Panc1 (cell line): ENCODE measurements around the gene CELF2. TPM values are rescaled to one million over a fixed set of nuclear protein-coding genes. Genes with fewer than 3 reads are reported as not detected.

ENCODE experiments used
- ATAC-seq: fragments of 200-7000 bp; cut with Tn5 transposase; 2 replicates; pipeline ENCODE4 v1.9.1; 2020; ENCODE audit warnings: mild to moderate bottlenecking, moderate library complexity
- BruUV-seq: library from RNA; stranded (reverse); fragments of 400-500 nt; replicated peaks from 2 replicates; lab custom pipeline; 2021; lab: Mats Ljungman, UMichigan
- CTCF ChIA-PET: fragments of 300-600 bp; sonication (Branson Sonifier 250); formaldehyde crosslinking; loops from one replicate; lab custom pipeline; 2022; ENCODE audit warnings: antibody characterized with exemption; lab: Charles Lee
- POLR2A ChIA-PET: fragments of 300-600 bp; sonication (Branson Sonifier 250); formaldehyde crosslinking; loops from one replicate; lab custom pipeline; 2022; ENCODE audit warnings: antibody characterized with exemption; lab: Charles Lee
- DNase-seq: peaks from one replicate; pipeline ENCODE4 v3.0.0-alpha.2; 2010; ENCODE audit warnings: low read depth, low spot score
- H3K27ac ChIP-seq: 2 replicates; pipeline ENCODE4 v1.5.1; 2011; ENCODE audit warnings: mild to moderate bottlenecking, low read length, inconsistent platforms
- H3K27me3 ChIP-seq: fragments of 200-500 bp; sonication (Bioruptor generic); 2 replicates; pipeline ENCODE4 v1.6.0; 2014; ENCODE audit warnings: low read length, inconsistent platforms; ENCODE audit not compliant: control insufficient read depth, insufficient read depth
- H3K36me3 ChIP-seq: fragments of 200-500 bp; sonication (Bioruptor generic); 2 replicates; pipeline ENCODE4 v1.5.1; 2014; ENCODE audit warnings: inconsistent platforms, mild to moderate bottlenecking, low read length, moderate library complexity; ENCODE audit not compliant: control insufficient read depth, insufficient read depth
- H3K4me1 ChIP-seq: 2 replicates; pipeline ENCODE4 v1.5.1; 2011; ENCODE audit warnings: inconsistent platforms, mild to moderate bottlenecking, low read length, moderate library complexity; ENCODE audit not compliant: control insufficient read depth, insufficient read depth
- H3K4me3 ChIP-seq, 2 experiments: 2 replicates each; pipeline ENCODE4 v1.5.1; 2011 to 2012; ENCODE audit warnings: low read depth in 2 of 2, low read length in 2 of 2, mild to moderate bottlenecking in 2 of 2, inconsistent platforms in 1 of 2, moderate library complexity in 1 of 2
- H3K9me3 ChIP-seq: fragments of 200-500 bp; sonication (Bioruptor generic); 2 replicates; pipeline ENCODE4 v1.5.1; 2014; ENCODE audit warnings: low read depth, mild to moderate bottlenecking, inconsistent platforms, low read length, moderate library complexity; ENCODE audit not compliant: control insufficient read depth, insufficient read depth
- CTCF ChIP-seq: fragments of 450-650 bp; IDR thresholded peaks from 2 replicates; pipeline ENCODE4 v1.5.1; 2017; ENCODE audit warnings: mild to moderate bottlenecking
- POLR2AphosphoS5 ChIP-seq: IDR thresholded peaks from 2 replicates; pipeline ENCODE4 v1.6.1; 2012; ENCODE audit warnings: mild to moderate bottlenecking, low read depth, low read length, moderate library complexity
- SIN3A ChIP-seq: IDR thresholded peaks from 2 replicates; pipeline ENCODE4 v1.6.1; 2012; ENCODE audit warnings: low read depth, mild to moderate bottlenecking, low read length, moderate library complexity, borderline replicate concordance; ENCODE audit not compliant: insufficient read depth
- TCF7L2 ChIP-seq: IDR thresholded peaks from 2 replicates; pipeline ENCODE4 v1.6.1; 2011; ENCODE audit warnings: mild to moderate bottlenecking, low read depth, low read length, inconsistent platforms
- in situ Hi-C: cut with HindIII; loops from 2 replicates; pipeline ENCODE4 v1.10.0; 2016; ENCODE audit warnings: low sequenced_read_pairs, low pct_unique_long_range_greater_than_20kb
- intact Hi-C: fragments of 100-400 bp; cut with micrococcal nuclease; formaldehyde crosslinking; loops from one replicate; pipeline ENCODE4 v1.10.0; 2022; ENCODE audit not compliant: unreplicated experiment
- total RNA-seq: library from RNA; stranded (reverse); gene quantifications from one replicate; pipeline ENCODE4 v1.2.1, GENCODE V29; 2021; ENCODE audit not compliant: unreplicated experiment
- TF ChIP-seq, protein P1 (sequence below), 2 experiments: IDR thresholded peaks; 2 replicates each; pipeline ENCODE4 v1.6.1; 2011 to 2012; ENCODE audit warnings: low read depth in 2 of 2, control low read depth in 1 of 2, low read length in 1 of 2, mild to moderate bottlenecking in 1 of 2, moderate library complexity in 1 of 2; ENCODE audit not compliant: insufficient read depth in 1 of 2

Gene CELF2
- total RNA-seq, 1 experiment from 2014 or later: 0.44 TPM

DNA sequence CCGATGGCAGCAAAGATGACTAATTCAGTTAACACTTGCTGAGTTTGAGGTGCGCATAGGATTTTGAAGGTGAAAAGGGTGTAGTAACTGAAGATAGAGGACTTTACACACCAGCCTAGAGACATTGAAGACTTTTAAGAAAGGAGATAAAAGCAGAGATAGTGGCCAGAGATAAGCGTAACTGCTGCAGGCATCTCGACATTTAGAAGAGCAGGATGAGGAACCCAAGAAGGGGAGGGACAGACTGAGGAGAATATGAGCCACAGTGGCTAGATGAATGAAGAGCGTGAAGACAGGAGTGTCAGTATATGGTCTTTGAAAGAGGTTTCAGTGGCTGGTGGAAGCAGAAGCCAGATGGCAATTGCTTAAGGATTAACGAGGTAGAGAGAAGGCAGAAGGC is 71.6 kb downstream of the CELF2 start:
- Histone ChIP-seq H3K4me3 (no peak overlapping the region), H3K27me3 (no peaks in the 10 kb centered on the region), H3K4me1 (no peaks in the 10 kb centered on the region), H3K9me3 (no peaks in the 10 kb centered on the region), H3K36me3 (no peaks in the 10 kb centered on the region), H3K27ac (no peak overlapping the region)
- no peak for TF ChIP-seq CTCF
- TF ChIP-seq POLR2AphosphoS5: no peak
- TF ChIP-seq SIN3A: no peak
- TF ChIP-seq, protein P1, sequence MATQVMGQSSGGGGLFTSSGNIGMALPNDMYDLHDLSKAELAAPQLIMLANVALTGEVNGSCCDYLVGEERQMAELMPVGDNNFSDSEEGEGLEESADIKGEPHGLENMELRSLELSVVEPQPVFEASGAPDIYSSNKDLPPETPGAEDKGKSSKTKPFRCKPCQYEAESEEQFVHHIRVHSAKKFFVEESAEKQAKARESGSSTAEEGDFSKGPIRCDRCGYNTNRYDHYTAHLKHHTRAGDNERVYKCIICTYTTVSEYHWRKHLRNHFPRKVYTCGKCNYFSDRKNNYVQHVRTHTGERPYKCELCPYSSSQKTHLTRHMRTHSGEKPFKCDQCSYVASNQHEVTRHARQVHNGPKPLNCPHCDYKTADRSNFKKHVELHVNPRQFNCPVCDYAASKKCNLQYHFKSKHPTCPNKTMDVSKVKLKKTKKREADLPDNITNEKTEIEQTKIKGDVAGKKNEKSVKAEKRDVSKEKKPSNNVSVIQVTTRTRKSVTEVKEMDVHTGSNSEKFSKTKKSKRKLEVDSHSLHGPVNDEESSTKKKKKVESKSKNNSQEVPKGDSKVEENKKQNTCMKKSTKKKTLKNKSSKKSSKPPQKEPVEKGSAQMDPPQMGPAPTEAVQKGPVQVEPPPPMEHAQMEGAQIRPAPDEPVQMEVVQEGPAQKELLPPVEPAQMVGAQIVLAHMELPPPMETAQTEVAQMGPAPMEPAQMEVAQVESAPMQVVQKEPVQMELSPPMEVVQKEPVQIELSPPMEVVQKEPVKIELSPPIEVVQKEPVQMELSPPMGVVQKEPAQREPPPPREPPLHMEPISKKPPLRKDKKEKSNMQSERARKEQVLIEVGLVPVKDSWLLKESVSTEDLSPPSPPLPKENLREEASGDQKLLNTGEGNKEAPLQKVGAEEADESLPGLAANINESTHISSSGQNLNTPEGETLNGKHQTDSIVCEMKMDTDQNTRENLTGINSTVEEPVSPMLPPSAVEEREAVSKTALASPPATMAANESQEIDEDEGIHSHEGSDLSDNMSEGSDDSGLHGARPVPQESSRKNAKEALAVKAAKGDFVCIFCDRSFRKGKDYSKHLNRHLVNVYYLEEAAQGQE (IDR thresholded peaks at IDR 0.05; ENCODE audit: insufficient read depth in 1 of 2, low read depth in 2 of 2, low read length in 1 of 2): no peak
- TF ChIP-seq TCF7L2: no peak
- DNase-seq (no peak), ATAC-seq (no peak)
- in situ Hi-C loops (no loop called here), intact Hi-C loops (no loop called here)
- BruUV-seq: no TSS peak
- POLR2A ChIA-PET: no interaction called here
- CTCF ChIA-PET: no interaction called here

GRCh38 chr10:11091517-11092102 is 73.9 kb downstream of the CELF2 start:
- no peak for TF ChIP-seq TCF7L2
- no peak for TF ChIP-seq SIN3A
- no peak for TF ChIP-seq CTCF
- TF ChIP-seq, protein P1 (IDR thresholded peaks at IDR 0.05; ENCODE audit: insufficient read depth in 1 of 2, low read depth in 2 of 2, low read length in 1 of 2): no peak
- no peak for TF ChIP-seq POLR2AphosphoS5
- no peak for ATAC-seq
- no peak for DNase-seq
- no peak overlapping the region for H3K27ac ChIP-seq
- no peak overlapping the region for H3K4me3 ChIP-seq
- ChIA-PET CTCF (no interaction called here), POLR2A (no interaction called here)
- no TSS peak for BruUV-seq
- intact Hi-C loops (no loop called here), in situ Hi-C loops (no loop called here)
- no peaks in the 10 kb centered on the region for H3K4me1 ChIP-seq
- H3K36me3 ChIP-seq: no peaks in the 10 kb centered on the region
- no peaks in the 10 kb centered on the region for H3K27me3 ChIP-seq
- no peaks in the 10 kb centered on the region for H3K9me3 ChIP-seq
